Measurements from ENCODE around the gene LRMDA. TPM values are rescaled to one million over a fixed set of nuclear protein-coding genes. Genes with fewer than 3 reads are reported as not detected.

The LRMDA gene
- total and polyA plus RNA-seq, 2 of the 8 experiments (the other 6 are each of a cell fraction or from before 2014, with no cell fraction given) = 0.86 to 2.8 TPM

GRCh38 chr10:75928231-75928630 lies 496.8 kb downstream of the LRMDA start:
- 93% methylated on average over 6 of the region's 6 CpGs; no CpG with 5 or more reads in 1 of the 2 experiments for WGBS, 2 experiments (ENCODE audit: extremely low coverage in 1 of 2, insufficient coverage in 1 of 2, insufficient read length in 1 of 2, insufficient replicate concordance in 2 of 2, low coverage in 1 of 2, low lambda C conversion rate in 2 of 2, missing lambda C conversion rate in 1 of 2)
- H3K4me2 ChIP-seq (ENCODE audit: insufficient read depth in 1 of 2, low read depth in 2 of 2, low read length in 2 of 2) = no peak overlapping the region
- no peak overlapping the region for H3K27ac ChIP-seq (ENCODE audit: low read depth, low read length)
- H2BK20ac ChIP-seq (ENCODE audit: low read length) = no peak overlapping the region
- H3K4me3 ChIP-seq (ENCODE audit: extremely low read depth in 1 of 4, insufficient read depth in 2 of 4, low read depth in 3 of 4, low read length in 4 of 4) = no peak overlapping the region
- no peaks in the 10 kb centered on the region for H3K36me3 ChIP-seq (ENCODE audit: control insufficient read depth in 2 of 4, insufficient read depth in 4 of 4, low read length in 3 of 4)
- H3K9ac ChIP-seq (replicated peaks in 1 of 4; ENCODE audit: extremely low read depth in 1 of 4, low read depth in 3 of 4, low read length in 3 of 4) = no peak overlapping the region
- H4K91ac ChIP-seq (replicated peaks; ENCODE audit: insufficient read length, low read length) = no peak overlapping the region
- no peak overlapping the region for H4K8ac ChIP-seq (ENCODE audit: extremely low read depth, insufficient read depth, low read length)
- ChIA-PET POLR2A (ENCODE audit: partially characterized antibody) (no interaction called here), CTCF (ENCODE audit: partially characterized antibody) (no interaction called here)
- no peak overlapping the region for H4K5ac ChIP-seq (ENCODE audit: insufficient read length, low read depth, low read length)
- DNase-seq (ENCODE audit: low read depth in 1 of 2, low spot score in 2 of 2) (no peak), FAIRE-seq (no peak)
- no peaks in the 10 kb centered on the region for H3K79me2 ChIP-seq (ENCODE audit: control insufficient read depth in 1 of 2, insufficient read depth in 2 of 2, low read length in 2 of 2)
- no peak overlapping the region for H3K18ac ChIP-seq (ENCODE audit: extremely low read depth, low read length)
- no peak overlapping the region for H3K4ac ChIP-seq (replicated peaks; ENCODE audit: insufficient read length, low read depth, low read length)
- no peaks in the 10 kb centered on the region for H3K79me1 ChIP-seq (ENCODE audit: low read depth, low read length)
- peaks cover 0 to 4% (median 0%) of the 10 kb centered on the region in 4 experiments; a peak in 2 of 7 replicates for H3K4me1 ChIP-seq (replicated peaks in 1 of 4; ENCODE audit: control insufficient read depth in 3 of 4, insufficient read depth in 4 of 4, low read length in 3 of 4)
- no peak overlapping the region for H2BK120ac ChIP-seq (replicated peaks; ENCODE audit: low read depth, low read length)
- no peak overlapping the region for H3K14ac ChIP-seq (ENCODE audit: insufficient read length)
- no peak overlapping the region for H2AFZ ChIP-seq (ENCODE audit: low read length)
- H2BK12ac ChIP-seq (ENCODE audit: low read depth, low read length) = no peak overlapping the region
- no peaks in the 10 kb centered on the region for H3K23me2 ChIP-seq (ENCODE audit: low read depth, low read length)
- H2AK5ac ChIP-seq (ENCODE audit: low read depth, low read length) = no peak overlapping the region
- H2BK15ac ChIP-seq (ENCODE audit: low read length) = no peak overlapping the region
- H4K20me1 ChIP-seq (replicated peaks in 1 of 2; ENCODE audit: control insufficient read depth in 1 of 2, insufficient read depth in 2 of 2, low read length in 2 of 2) = no peaks in the 10 kb centered on the region
- no peaks in the 10 kb centered on the region for H3K27me3 ChIP-seq (replicated peaks in 1 of 4; ENCODE audit: control insufficient read depth in 3 of 4, extremely low read depth in 1 of 4, insufficient read depth in 3 of 4, low read length in 3 of 4)
- no peaks in the 10 kb centered on the region for H3K9me3 ChIP-seq (ENCODE audit: insufficient read depth in 2 of 2, low read depth in 1 of 2, low read length in 1 of 2)
- no peak overlapping the region for H3K23ac ChIP-seq (ENCODE audit: insufficient read length)
- H2BK5ac ChIP-seq (ENCODE audit: low read depth, low read length) = no peak overlapping the region
- H3K56ac ChIP-seq (replicated peaks; ENCODE audit: insufficient read length, low read depth, low read length) = no peak overlapping the region
- TF ChIP-seq NRF1 (IDR thresholded peaks at IDR 0.05; ENCODE audit: low read depth, low read length) = no peak
- no peak for TF ChIP-seq RFX5 (IDR thresholded peaks at IDR 0.05; ENCODE audit: borderline replicate concordance, low read depth, low read length)
- no peak for TF ChIP-seq ASH2L (IDR thresholded peaks at IDR 0.05; ENCODE audit: low read length)
- TF ChIP-seq NANOG (IDR thresholded peaks at IDR 0.05; ENCODE audit: insufficient read depth, low read depth, low read length, poor library complexity, severe bottlenecking) = no peak
- no peak for TF ChIP-seq FOSL1 (IDR thresholded peaks at IDR 0.05; ENCODE audit: insufficient read depth, low read depth, low read length)
- TF ChIP-seq ATF3 (IDR thresholded peaks at IDR 0.05; ENCODE audit: insufficient read depth, low read depth, low read length) = no peak
- TF ChIP-seq SUZ12 (IDR thresholded peaks at IDR 0.05; ENCODE audit: low read length) = no peak
- TF ChIP-seq PHF8 (conservative IDR thresholded peaks at IDR 0.05; ENCODE audit: low read depth, low read length) = no peak
- no peak for TF ChIP-seq BCL11A (IDR thresholded peaks at IDR 0.05; ENCODE audit: low read depth in 2 of 2, low read length in 2 of 2)
- no peak for TF ChIP-seq CTBP2 (IDR thresholded peaks at IDR 0.05; ENCODE audit: borderline replicate concordance, insufficient read depth, insufficient read length, low read length)
- TF ChIP-seq JUN (IDR thresholded peaks at IDR 0.05; ENCODE audit: low read depth, low read length) = no peak
- no peak for TF ChIP-seq EGR1 (IDR thresholded peaks at IDR 0.05; ENCODE audit: borderline replicate concordance, low read depth, low read length)
- TF ChIP-seq, protein P1, sequence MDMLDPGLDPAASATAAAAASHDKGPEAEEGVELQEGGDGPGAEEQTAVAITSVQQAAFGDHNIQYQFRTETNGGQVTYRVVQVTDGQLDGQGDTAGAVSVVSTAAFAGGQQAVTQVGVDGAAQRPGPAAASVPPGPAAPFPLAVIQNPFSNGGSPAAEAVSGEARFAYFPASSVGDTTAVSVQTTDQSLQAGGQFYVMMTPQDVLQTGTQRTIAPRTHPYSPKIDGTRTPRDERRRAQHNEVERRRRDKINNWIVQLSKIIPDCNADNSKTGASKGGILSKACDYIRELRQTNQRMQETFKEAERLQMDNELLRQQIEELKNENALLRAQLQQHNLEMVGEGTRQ (IDR thresholded peaks at IDR 0.05; ENCODE audit: low read length) = no peak
